ENCODE measurements around the gene NUP42.

The NUP42 gene

DNA sequence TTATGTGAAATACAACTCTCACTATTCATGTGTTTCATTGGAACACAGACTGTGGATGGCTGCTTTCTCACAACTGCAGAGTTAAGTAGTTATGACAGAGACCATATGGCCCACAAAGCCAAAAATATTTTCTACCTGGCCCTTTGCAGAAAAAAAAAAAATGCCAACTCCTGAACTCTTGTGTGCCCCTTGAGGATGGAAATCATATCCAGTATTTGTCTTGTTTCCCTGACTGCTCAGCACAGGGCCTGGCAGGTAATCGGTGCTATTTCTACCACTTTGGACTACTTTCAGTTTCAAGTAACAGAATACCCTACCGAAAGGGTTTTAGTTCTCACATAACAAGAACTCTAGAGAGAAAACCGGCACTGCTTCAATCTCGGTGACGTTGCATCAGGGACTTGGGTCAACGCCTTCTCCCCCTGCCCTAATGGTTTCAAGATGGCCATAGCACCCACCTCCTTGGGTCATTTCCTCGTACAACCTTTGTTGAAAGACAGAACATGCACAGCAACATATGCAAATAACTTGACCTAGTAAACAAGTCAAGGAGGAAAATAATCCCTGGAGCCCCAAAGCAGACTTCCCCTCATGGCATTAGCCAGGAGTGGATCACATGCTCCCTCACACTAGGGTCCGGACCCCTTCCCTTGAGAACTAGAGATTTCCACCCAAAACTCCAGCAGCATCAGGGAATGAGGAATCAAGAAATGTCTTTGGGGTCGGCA, 52.9 kb downstream of the NUP42 start:
- DNase-seq (ENCODE audit: low read depth in 2 of 2), result no peak

DNA sequence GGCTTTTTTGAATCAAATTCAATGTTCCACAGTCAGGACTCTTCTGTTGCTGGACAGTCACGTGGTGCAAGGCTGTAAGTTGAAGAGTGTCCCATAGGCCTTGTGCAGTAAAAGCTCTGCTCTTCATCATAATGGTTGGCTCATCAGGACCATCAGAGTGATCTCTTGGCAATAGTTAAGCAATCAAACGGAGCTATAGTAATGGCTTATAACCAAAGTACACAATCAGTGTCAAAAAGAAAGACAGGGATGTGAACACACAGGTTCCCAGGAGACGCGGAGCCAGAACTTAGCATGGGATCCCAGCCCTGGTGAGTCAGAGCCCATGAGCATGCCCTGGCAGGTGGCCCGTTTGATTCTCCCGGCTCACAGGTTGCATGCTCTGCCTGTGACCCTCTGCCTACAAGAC, 54.0 kb downstream of the NUP42 start:
- no peak for DNase-seq (ENCODE audit: low read depth in 2 of 2)

DNA sequence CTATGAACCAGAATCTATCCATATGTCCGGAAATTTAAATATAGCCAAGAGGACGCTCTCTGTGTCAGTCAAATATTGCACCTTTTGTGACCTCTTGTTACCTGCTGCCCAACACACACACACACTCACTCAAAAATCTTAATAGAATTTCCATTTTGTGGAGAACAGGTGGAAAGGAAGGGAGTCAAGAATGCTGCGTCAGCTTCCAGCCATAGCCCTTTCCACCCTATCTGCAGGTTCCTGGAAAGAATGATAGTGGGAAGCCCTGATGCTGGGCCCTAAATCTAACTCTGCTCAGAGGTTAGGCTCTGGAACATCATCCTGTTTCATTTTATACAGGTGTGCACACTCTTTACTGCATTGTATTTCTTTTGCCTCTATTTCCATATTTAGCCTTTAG, 55.2 kb downstream of the NUP42 start:
- no peak for DNase-seq (ENCODE audit: low read depth in 2 of 2)

DNA sequence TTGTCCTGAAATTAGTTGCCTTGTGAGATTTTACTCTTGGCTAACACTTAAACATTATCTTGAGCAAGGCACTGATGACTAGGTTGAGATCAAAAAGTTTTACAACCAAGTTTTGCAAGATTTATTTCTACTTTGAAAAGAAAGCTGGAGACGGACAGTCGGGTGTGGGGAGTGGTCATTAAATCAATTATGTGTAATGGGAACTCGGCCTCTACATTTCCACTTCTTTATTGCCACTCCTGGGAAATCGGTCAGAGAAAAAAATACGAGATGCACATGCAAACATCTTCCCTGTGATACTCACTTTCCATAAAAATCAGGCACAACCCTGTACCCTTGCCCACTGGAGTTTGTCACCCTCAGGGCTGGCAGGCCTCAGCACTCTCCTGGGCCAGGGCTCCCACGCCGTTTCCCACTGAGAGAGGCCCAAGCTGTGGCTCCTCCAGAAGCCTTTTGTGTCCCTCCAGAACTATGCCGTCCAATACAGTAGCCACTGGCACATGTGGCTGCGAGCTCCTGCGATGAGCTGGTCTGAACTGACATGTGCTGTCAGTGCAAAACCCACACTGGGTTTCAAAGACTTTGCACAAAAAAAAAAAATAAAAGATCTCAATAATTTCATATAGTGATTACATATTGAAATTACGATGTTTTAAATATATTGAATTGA, 57.3 kb downstream of the NUP42 start:
- no peak for DNase-seq (ENCODE audit: low read depth in 2 of 2)

DNA sequence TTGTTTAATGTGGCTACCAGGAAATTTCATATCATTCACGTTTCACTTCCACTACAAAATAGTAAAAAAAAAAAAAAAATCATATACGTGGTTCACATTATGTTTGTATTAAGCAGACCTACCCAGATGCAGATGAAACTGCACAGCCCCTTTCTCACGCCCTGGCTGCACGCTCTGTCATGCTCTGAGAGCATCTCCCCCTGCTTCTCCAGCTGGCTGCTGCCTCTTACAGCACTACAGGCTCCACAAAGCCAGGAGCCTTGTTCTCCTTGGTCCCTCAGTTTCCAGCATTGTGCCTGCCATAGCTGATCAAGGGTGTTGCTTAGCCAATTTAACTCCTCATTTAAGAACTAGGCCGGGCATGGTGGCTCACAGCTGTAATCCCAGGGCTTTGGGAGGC, 57.9 kb downstream of the NUP42 start:
- no peak for DNase-seq (ENCODE audit: low read depth in 2 of 2)

DNA sequence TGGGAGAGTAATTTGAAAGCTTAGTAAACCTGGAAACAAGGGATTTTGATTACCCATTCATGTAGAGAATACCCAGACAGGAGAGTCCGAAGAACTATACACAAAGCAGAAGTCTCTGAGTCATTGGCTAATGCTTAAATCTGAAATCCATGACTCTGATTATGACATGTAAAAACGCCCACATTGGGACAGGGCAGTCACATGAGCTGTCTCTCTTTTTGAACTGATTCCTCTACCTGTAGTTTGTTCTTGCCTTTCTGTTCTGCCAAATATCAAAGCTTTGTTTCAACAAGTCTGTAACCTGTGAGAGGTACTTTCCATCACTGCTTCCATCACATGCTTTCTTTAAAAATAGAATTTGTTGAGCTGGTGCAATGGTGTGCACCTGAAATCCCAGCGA, 60.5 kb downstream of the NUP42 start:
- DNase-seq (ENCODE audit: low read depth in 2 of 2), result no peak

DNA sequence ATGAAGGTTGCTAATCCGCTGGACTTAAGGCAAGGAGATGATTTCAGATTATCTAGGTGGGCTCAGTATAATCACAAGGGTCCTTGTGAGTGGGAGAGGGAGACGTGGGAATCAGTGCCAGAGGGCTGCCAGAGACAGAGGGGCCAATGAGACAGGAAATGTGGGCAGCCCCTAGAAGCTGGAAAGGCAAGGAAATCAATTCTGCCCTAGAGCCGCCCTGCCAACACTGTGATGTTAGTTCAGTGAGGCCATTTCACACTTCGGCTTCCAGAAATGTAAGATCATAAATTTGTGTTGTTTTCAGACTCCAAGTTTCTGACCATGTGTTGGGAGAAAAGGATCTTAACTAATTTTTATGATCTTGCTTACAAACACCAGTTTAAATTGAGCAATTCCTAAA, 61.1 kb downstream of the NUP42 start:
- no peak for DNase-seq (ENCODE audit: low read depth in 2 of 2)

DNA sequence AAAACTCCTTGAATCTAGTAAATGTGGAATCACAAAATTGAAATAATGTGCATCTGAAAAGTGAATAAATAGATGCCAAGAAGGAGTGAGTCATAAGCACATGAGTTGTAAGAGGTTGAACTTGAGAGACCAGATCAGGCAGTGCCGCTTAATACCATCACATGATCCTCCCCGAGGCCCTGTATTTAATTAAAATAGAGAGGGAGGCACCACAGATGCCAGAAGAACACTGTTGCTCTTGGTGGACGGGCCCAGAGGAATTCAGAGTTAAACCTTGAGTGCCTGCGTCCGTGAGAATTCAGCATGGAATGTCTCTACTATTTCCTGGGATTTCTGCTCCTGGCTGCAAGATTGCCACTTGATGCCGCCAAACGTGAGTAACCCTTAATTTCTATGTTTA, 64.7 kb downstream of the NUP42 start, which contains the start of gene GPNMB:
Gene GPNMB (plus strand): TSS at position 221 of the 400 bp plus-strand sequence. CDS start 83 bp downstream, at position 304.
- DNase-seq (ENCODE audit: low read depth in 2 of 2), result no peak

DNA sequence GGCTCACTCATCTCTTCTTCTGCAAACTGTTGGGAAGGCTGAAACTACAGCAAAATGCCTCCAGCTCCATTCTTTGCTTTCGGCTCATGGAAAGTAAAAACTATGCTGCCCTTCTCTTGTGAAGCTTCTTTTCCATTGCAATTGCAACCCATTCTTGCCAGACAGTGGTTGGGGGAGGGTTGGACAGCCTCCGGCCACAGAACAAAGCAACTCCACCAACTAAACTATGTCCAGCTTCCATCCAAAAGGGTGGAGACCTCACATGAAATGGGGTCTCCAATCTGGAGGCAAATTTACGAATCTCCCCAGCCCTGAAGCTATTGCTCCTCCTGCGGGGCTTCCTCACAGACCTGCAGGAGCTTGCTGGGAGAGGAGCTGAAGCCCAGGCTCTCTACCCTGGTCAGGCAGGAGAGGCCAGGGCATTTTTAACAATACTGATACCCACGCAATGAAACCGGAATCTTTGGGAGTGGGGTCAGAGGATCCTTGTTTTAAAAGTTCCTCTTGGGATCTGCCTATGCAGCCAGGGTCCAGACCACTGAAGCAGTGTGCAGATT, 65.3 kb downstream of the NUP42 start:
- DNase-seq (ENCODE audit: low read depth in 2 of 2), result no peak

DNA sequence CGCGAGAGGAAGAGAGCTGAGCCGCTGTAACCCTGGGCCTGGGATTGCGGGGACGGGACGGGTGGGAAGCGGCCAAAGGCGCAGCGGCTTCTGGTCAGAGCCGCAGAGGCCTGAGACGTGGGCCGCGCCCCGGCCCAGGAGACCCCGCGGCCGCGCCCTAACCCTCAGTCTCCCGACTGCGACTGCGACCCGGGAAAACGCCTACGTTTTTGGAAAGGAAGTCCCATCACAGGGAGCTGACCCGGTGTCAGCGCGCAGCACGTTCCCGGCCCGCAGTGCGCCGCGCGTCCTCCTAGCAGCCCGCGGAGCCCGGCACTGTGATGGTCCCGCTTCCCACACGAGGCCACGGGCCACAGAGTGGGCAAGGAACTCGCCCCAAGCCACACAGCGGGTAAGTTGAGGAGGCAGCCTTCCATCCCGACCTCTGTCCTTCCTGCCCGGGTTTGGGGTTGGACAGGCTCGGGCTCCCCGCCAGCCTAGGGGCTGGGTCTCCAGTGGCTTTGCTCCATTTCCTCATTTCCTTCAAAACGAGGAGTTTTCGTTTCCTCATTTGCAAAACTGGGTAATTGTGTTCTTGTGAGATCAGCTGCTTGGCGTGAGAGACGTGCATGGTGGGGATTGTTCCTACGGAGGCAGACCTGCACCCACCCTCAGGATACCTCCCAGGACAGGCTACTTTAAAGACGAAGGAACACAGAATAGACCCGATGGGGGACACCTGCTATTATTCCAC, 65.9 kb downstream of the NUP42 start:
- no peak for DNase-seq (ENCODE audit: low read depth in 2 of 2)

DNA sequence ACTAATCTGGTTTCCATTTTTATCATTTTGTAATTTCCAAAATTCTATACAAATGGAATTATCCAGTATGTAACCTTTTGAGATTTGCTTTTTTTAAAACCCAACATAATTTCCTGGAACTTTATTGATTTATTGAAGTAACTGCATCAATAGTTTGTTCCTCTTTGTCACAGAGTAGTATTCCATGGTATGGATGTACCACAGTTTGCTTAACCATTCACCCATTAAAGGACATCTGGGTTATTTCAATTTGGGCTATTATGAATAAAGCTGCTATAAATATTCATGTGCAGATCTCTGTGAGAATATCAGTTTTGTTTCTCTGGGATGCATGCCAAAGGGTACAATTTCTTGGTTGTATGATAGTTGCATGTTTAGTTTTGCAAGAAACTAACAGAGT, 67.6 kb downstream of the NUP42 start:
- DNase-seq (ENCODE audit: low read depth in 2 of 2), result no peak

Measured in stimulated activated CD8-positive, alpha-beta memory T cell treated with anti-CD3 and anti-CD28 coated beads, Interleukin-2, amount 100 ng/mL, for 48 hours (primary cell).